GM19240 (cell line): ENCODE measurements around the gene PSIP1.
"Not testable (repeated sequence)": the region's sequence is repeated elsewhere in the genome, so short reads cannot be mapped to it uniquely, and the experiment has no call there.

Experiments
- DNase-seq: peaks from one replicate; pipeline ENCODE4 v3.0.0; 2011; ENCODE audit warnings: low spot score; ENCODE audit not compliant: insufficient read length

The PSIP1 gene

GRCh38 chr9:15433661-15434060 lies 77.1 kb downstream of the PSIP1 start:
- no peak for DNase-seq

GRCh38 chr9:15433191-15433590 lies 77.6 kb downstream of the PSIP1 start:
- no peak for DNase-seq

GRCh38 chr9:15430920-15431844 lies 79.6 kb downstream of the PSIP1 start:
- no peak for DNase-seq

- DNase-seq: not testable (repeated sequence)
Measured at GRCh38 chr9:15427702-15428101, 83.1 kb downstream of the PSIP1 start.

GRCh38 chr9:15426019-15426418 lies 84.8 kb downstream of the PSIP1 start:
- DNase-seq: no peak

GRCh38 chr9:15423231-15423985 lies 87.4 kb downstream of the PSIP1 start:
- no peak for DNase-seq

GRCh38 chr9:15422372-15423230 lies 88.2 kb downstream of the PSIP1 start, which contains the start of gene SNAPC3:
TSS of gene SNAPC3 (plus strand) at chr9:15422876. CDS start at chr9:15422880, 4 bp downstream.
- DNase-seq: peak; percentile 82

- no peak for DNase-seq
Measured at GRCh38 chr9:15421990-15422371, 88.8 kb downstream of the PSIP1 start.

- no peak for DNase-seq
Measured at GRCh38 chr9:15421532-15421931, 89.2 kb downstream of the PSIP1 start.

- DNase-seq: no peak
Measured at GRCh38 chr9:15420796-15421195, 90.0 kb downstream of the PSIP1 start.

- no peak for DNase-seq
Measured at GRCh38 chr9:15417626-15418025, 93.1 kb downstream of the PSIP1 start.

- no peak for DNase-seq
Measured at GRCh38 chr9:15416880-15417279, 93.9 kb downstream of the PSIP1 start.
